ENCODE measurements around the gene DNAJC24. TPM values are rescaled to one million over a fixed set of nuclear protein-coding genes. Genes with fewer than 3 reads are reported as not detected.

The DNAJC24 gene
- total RNA-seq: 10 to 100 TPM; 21.0 TPM

GRCh38 chr11:31369348-31370329 is at the start of gene DNAJC24, which contains the start of gene DCDC1:
Gene DNAJC24 (plus strand): TSS chr11:31369860. CDS start chr11:31370749, 889 bp downstream.
Gene DCDC1 (minus strand): TSS chr11:31369739. CDS start chr11:31328280, 41,459 bp downstream.

Other genes starting within 250 kb of the DNAJC24 start
- under 1 TPM; under 0.01 to 0.34 TPM for gene DCDC1, start 121 bp upstream of the DNAJC24 start, total RNA-seq
- 10 to 100 TPM in 1 of 2 donors, 1 to 10 TPM in 1; 6.5 to 14.3 TPM for gene IMMP1L, start 139.8 kb downstream of the DNAJC24 start, total RNA-seq
- gene ELP4, start 139.9 kb downstream of the DNAJC24 start, total RNA-seq: 10 to 100 TPM; 14.8 to 17.6 TPM

Data from melanocyte of skin (primary cell).